ENCODE data around the gene DHCR24.

DHCR24 gene

GRCh38 chr1:54885807-54886723 is 930 bp downstream of the DHCR24 start (continued):
- no peak for TF ChIP-seq ZNF639 (tag by site-specific recombination; IDR thresholded peaks at IDR 0.05)
- peak; percentile 89 for TF ChIP-seq ZNF18 (tag by site-specific recombination; IDR thresholded peaks at IDR 0.05)
- TF ChIP-seq ZNF24 (tag by site-specific recombination; IDR thresholded peaks at IDR 0.05), result no peak
- TF ChIP-seq OVOL3 (tag by site-specific recombination; IDR thresholded peaks at IDR 0.05), result no peak

- ChIA-PET POLR2A (interaction anchor here (2.9 kb wide), 1 partner anchor 12 kb away, joined by 18 read pairs; no protein-coding TSS in a partner anchor), CTCF (interaction anchor here (0.6 to 4.0 kb wide), 4 partner anchors 33 to 70 kb away, joined by 3 to 24 read pairs (median 3); no protein-coding TSS in a partner anchor)
- TF ChIP-seq ZBTB17 (tag by site-specific recombination; IDR thresholded peaks at IDR 0.05) (peak; percentile 80; the same call in 1 of the 2 replicates), ZNF148 (tag by site-specific recombination; IDR thresholded peaks at IDR 0.05; ENCODE audit: borderline replicate concordance) (no peak), ZNF658 (tag by site-specific recombination; IDR thresholded peaks at IDR 0.05) (no peak)
- Histone ChIP-seq H3K27ac (ENCODE audit: extremely low read depth, low read depth, low read length) (no peak overlapping the region; the same call in 1 of the 2 replicates), H3K4me1 (ENCODE audit: control insufficient read depth, insufficient read depth, low read length) (peaks cover 13% of the 10 kb centered on the region), H3K9me3 (ENCODE audit: control insufficient read depth, insufficient read depth, low read depth, low read length) (no peaks in the 10 kb centered on the region), H3K4me3 (ENCODE audit: low read depth, low read length) (no peak overlapping the region), H3K36me3 (ENCODE audit: control insufficient read depth in 2 of 2, insufficient read depth in 1 of 2, low read length in 2 of 2) (peaks cover 15 to 25% of the 10 kb centered on the region in 2 experiments; a peak in 2 of 3 replicates)
Measured at GRCh38 chr1:54885237-54885679, 1.7 kb downstream of the DHCR24 start.

- TF ChIP-seq ZNF707 (tag by site-specific recombination; IDR thresholded peaks at IDR 0.05) (no peak), ZNF221 (tag by site-specific recombination; IDR thresholded peaks at IDR 0.05; ENCODE audit: borderline replicate concordance) (no peak), ZBTB8A (tag by site-specific recombination; IDR thresholded peaks at IDR 0.05) (no peak), ZNF830 (tag by site-specific recombination; IDR thresholded peaks at IDR 0.05; ENCODE audit: low read depth) (no peak), ZNF175 (tag by site-specific recombination; IDR thresholded peaks at IDR 0.05) (no peak), ZNF302 (tag by site-specific recombination; IDR thresholded peaks at IDR 0.05; ENCODE audit: low read depth) (no peak), ZNF544 (tag by site-specific recombination; IDR thresholded peaks at IDR 0.05) (no peak), BCL11B (tag by site-specific recombination; IDR thresholded peaks at IDR 0.05; ENCODE audit: low read depth) (no peak)
- no peak overlapping the region for H3K4me3 ChIP-seq (ENCODE audit: low read depth, low read length)
- H3K36me3 ChIP-seq (ENCODE audit: control insufficient read depth in 2 of 2, insufficient read depth in 1 of 2, low read length in 2 of 2), result peaks cover 18 to 25% of the 10 kb centered on the region in 2 experiments; a peak in 2 of 3 replicates
- ChIA-PET POLR2A (no interaction called here), CTCF (interaction anchor here (1.0 kb wide), 1 partner anchor 70 kb away, joined by 3 read pairs; no protein-coding TSS in a partner anchor)
- peaks cover 13% of the 10 kb centered on the region for H3K4me1 ChIP-seq (ENCODE audit: control insufficient read depth, insufficient read depth, low read length)
- H3K27ac ChIP-seq (ENCODE audit: extremely low read depth, low read depth, low read length), result no peak overlapping the region; the same call in 1 of the 2 replicates
- H3K9me3 ChIP-seq (ENCODE audit: control insufficient read depth, insufficient read depth, low read depth, low read length), result no peaks in the 10 kb centered on the region
Measured at GRCh38 chr1:54884768-54885167, 2.2 kb downstream of the DHCR24 start.

Measured in HEK293 (cell line).